Measurements from ENCODE around the gene AATF.
A peak's percentile ranks its signal among the peaks of the same experiment; 100 is the strongest.

DNA sequence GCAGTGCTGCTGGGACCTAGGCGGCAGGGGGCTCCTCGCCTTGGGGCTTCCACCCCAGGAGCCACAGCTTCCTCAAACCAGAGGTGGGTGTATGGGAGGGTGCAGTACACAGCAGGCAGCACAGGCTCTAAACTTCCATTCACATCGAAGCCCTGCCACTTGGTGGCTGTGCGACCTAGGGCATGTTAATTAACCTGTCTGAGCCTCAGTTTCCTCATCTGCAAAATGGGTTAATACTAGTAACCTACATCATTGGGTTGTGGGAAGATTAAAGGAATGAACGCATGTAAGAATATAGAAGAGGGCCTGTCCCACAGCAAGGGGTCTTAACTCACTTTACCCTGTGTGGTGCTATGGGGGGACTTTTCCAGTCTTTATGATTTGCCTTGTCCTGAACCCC, 38.2 kb upstream of the AATF start:
- no peak for TF ChIP-seq FOXP1 (CRISPR knock-in tag; IDR thresholded peaks at IDR 0.05)
- no peak for TF ChIP-seq BRF1 (IDR thresholded peaks at IDR 0.05; ENCODE audit: borderline replicate concordance, extremely low read depth, insufficient read length)
- no peak for TF ChIP-seq POLR2AphosphoS2 (IDR thresholded peaks at IDR 0.05; ENCODE audit: low read length)
- TF ChIP-seq RBM34 (IDR thresholded peaks at IDR 0.05; ENCODE audit: borderline replicate concordance, insufficient read depth, low read length) = no peak
- TF ChIP-seq SP1 (CRISPR knock-in tag; IDR thresholded peaks at IDR 0.05) = no peak
- no peak for TF ChIP-seq MEF2A (IDR thresholded peaks at IDR 0.05; ENCODE audit: control insufficient read depth, low read depth, low read length)
- TF ChIP-seq CEBPB (tag; IDR thresholded peaks at IDR 0.05) = no peak
- no peak for TF ChIP-seq ZBED1 (IDR thresholded peaks at IDR 0.05)
- 0 out of 2 replicates have a peak, but pooled peaks have one; percentile 46 for TF ChIP-seq CBX1 (IDR thresholded peaks at IDR 0.05; ENCODE audit: low read depth)
- no peak for TF ChIP-seq NFYB (IDR thresholded peaks at IDR 0.05; ENCODE audit: extremely low read depth, insufficient read length)
- TF ChIP-seq SMC3 (conservative IDR thresholded peaks at IDR 0.05; ENCODE audit: insufficient read depth, low read depth, low read length) = no peak
- no peak for TF ChIP-seq IFI16 (CRISPR knock-in tag; IDR thresholded peaks at IDR 0.05)
- no peak for TF ChIP-seq ZNF324 (CRISPR knock-in tag; IDR thresholded peaks at IDR 0.05)
- no peak for TF ChIP-seq ZNF41 (CRISPR knock-in tag; conservative IDR thresholded peaks at IDR 0.05)
